ENCODE results near the gene INTS6.

DNA sequence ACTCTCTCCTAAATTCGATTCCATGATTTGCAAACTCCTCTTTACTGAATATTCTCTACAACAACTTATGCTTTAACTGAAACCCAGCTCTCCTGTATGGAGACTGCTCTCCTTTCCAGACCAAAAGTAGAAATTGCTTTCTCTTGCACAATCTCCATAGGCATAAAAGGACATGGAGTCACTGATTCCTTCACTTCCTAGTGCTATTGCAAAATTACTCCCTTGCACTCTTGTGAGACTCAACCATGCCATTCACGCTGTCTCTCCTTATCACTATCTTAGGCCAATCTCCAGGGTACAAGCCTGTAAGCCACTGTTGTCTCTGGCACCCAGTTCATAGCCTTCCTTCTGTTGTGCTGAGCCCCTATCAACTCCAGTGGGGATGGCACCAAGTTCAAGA lies 82.7 kb downstream of the INTS6 start:
- TF ChIP-seq, protein P1, sequence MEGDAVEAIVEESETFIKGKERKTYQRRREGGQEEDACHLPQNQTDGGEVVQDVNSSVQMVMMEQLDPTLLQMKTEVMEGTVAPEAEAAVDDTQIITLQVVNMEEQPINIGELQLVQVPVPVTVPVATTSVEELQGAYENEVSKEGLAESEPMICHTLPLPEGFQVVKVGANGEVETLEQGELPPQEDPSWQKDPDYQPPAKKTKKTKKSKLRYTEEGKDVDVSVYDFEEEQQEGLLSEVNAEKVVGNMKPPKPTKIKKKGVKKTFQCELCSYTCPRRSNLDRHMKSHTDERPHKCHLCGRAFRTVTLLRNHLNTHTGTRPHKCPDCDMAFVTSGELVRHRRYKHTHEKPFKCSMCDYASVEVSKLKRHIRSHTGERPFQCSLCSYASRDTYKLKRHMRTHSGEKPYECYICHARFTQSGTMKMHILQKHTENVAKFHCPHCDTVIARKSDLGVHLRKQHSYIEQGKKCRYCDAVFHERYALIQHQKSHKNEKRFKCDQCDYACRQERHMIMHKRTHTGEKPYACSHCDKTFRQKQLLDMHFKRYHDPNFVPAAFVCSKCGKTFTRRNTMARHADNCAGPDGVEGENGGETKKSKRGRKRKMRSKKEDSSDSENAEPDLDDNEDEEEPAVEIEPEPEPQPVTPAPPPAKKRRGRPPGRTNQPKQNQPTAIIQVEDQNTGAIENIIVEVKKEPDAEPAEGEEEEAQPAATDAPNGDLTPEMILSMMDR (IDR thresholded peaks at IDR 0.05): no peak
- TF ChIP-seq POLR2A (IDR thresholded peaks at IDR 0.05): no peak

Data from adrenal gland (tissue), 5 donors.